GM21360 (cell line): ENCODE measurements around the gene NOP53.
"Not testable (repeated sequence)": the region's sequence is repeated elsewhere in the genome, so short reads cannot be mapped to it uniquely, and the experiment has no call there.

Experiments used
- ATAC-seq: cut with Tn5 transposase; IDR thresholded peaks from one replicate; pipeline ENCODE4 v1.9.1; 2021; ENCODE audit warnings: mild to moderate bottlenecking, moderate library complexity; ENCODE audit not compliant: unreplicated experiment

NOP53 gene

DNA sequence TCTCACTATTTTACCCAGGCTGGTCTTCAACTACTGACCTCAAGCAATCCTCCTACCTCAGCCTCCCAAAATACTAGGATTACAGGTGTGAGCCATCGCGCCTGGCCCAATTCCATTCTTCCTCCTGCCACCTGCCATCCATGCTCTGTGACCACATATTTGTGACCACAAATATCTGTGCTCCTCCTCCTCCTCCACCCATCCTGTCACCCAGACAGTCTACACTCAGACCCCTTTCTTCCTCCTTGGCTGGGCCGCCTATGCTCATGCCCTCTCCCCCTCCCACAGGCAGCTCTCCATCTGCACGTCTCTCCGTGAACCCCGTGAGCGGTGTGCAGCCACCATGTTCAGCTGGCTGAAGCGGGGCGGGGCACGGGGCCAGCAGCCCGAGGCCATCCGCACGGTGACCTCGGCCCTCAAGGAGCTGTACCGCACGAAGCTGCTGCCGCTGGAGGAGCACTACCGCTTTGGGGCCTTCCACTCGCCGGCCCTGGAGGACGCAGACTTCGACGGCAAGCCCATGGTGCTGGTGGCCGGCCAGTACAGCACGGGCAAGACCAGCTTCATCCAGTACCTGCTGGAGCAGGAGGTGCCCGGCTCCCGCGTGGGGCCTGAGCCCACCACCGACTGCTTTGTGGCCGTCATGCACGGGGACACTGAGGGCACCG, 28.9 kb upstream of the NOP53 start:
- ATAC-seq: no peak

DNA sequence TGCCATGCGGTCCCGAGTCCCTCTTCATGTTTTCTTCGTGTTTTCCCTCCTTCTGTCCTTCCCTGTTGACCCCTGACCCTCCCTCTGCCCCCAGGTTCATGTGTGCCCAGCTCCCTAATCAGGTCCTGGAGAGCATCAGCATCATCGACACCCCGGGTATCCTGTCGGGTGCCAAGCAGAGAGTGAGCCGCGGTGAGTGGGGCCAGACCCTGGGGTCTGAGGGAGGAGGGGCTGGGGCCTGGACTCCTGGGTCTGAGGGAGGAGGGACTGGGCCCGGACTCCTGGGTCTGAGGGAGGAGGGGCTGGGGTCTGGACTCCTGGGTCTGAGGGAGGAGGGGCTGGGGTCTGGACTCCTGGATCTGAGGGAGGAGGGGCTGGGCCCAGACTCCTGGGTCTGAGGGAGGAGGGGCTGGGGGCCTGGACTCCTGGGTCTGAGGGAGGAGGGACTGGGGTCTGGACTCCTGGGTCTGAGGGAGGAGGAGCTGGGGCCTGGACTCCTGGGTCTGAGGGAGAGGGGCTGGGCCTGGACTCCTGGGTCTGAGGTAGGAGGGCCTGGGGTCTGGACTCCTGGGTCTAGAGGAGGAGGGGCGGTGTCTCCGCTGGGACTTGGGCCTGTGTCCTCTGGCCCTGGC, 26.8 kb upstream of the NOP53 start:
- not testable (repeated sequence) for ATAC-seq

DNA sequence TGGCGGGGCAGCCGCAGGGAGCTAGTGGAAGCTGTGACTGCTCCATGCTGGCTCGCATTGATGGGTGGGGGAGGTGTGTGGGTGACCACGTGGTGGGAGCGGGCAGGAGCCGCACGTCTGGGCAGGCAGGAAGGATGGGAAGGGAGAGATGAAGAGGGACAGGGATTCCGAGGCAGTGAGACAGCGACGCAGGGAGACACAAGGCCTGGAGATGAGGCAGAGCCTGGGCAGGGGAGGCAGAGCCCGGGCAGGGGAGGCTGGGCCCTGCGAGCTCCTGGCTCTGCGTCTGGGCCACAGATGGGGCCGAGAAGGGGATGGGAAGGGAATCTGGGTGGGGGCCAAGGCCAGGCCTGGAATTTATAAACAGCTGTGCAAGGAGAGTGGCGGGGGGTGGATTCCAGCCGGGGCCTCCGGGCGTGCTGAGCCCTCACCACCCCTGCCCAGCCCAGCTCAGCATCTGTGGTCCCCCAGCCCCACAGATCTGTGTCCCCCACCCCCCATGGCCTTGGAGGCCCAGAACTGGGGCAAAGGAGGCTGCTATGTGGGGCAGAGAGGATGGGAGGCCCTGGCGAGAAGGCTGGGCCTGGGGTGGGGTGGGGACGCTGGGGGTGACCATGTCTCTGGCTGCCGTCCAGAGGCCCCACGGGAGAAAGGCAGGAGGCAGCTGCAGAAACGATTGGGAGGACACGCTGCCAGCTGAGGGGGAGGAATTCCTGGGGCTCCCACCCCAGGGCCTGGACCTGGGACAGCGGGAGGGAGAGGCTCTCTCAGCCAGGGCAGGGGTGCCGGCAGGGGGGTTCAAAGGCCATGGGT, 26.1 kb upstream of the NOP53 start:
- no peak for ATAC-seq

DNA sequence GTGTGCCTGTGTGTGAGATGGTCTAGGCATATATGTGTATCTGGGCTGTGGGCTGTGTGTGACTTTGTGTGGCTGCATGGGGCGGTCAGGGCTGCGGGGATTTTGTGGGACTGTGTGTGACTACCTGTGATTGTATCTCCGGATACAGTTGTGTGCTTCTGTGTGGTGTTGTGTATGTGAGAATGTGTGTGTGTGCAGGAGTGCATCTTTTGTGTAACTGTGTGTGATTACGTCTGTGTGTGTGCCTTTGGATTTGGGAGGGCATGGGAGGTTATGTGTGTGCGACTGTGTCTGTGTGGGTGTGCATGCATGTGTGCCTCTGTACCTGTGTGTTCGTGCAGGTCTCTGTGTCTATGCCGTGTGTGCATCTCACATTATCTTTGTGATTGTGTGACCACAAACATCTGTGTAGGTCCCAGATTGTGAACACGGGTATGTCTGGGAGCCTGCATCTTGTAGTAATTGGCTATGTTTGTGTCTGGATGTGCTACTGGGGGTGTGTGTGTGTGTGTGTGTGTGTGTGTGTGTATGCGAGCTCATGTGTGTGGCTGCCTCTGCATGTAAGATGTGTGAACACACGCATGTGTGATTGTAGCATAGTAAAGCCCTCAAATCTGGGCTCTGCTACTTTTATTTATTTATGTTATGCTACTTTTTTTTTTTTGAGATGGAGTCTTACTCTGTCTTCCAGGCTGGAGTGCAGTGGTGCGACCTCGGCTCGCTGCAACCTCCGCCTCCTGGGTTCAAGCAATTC, 24.5 kb upstream of the NOP53 start:
- no peak for ATAC-seq

DNA sequence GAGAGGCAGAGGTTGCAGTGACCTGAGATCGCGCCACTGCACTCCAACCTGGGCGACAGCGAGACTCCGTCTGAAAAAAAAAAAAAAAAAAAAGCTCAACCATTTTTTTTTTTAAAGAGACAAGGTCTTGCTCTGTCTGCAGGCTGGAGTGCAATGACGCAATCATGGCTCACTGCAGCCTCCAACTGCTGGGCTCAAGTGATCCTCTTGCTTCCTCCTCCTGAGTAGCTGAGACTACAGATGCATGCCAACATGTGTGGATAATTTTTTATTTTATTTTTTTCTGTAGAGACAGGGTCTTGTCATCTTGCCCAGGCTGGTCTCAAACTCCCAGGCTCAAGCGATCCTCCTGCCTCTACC, 21.8 kb upstream of the NOP53 start:
- ATAC-seq: no peak

DNA sequence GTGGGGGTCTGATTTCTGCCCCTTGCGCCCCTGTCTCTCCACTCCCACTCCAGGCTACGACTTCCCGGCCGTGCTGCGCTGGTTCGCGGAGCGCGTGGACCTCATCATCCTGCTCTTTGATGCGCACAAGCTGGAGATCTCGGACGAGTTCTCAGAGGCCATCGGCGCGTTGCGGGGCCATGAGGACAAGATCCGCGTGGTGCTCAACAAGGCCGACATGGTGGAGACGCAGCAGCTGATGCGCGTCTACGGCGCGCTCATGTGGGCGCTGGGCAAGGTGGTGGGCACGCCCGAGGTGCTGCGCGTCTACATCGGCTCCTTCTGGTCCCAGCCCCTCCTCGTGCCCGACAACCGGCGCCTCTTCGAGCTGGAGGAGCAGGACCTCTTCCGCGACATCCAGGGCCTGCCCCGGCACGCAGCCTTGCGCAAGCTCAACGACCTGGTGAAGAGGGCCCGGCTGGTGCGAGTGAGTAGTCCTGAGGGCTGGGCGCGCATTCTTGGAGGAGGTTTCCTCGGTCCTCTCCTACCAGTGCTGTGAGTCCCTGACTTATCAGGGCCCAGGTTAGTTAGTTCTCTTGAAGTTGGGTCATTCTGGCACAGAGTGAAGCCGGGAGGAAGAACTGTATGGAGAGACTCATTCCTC, 19.5 kb upstream of the NOP53 start:
- ATAC-seq: no peak

DNA sequence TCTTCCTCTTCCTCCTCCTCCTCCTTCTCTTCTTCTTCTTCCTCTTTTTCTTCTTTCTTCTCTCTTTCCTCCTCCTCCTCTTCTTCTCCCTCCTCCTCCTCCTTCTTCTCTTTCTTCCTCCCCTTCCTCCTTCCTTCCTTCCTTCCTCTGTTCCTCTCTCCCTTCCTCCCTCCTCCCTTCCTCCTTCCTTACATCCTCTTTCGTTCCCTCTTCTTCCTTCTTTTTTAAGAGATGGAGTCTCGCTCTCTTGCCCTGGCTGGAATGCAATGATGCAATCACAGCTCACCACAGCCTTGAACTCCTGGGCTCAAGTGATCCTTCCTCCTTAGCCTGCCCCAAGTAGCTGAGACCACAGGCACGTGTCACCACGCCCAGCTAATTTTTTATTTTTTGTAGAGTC, 18.9 kb upstream of the NOP53 start:
- no peak for ATAC-seq

DNA sequence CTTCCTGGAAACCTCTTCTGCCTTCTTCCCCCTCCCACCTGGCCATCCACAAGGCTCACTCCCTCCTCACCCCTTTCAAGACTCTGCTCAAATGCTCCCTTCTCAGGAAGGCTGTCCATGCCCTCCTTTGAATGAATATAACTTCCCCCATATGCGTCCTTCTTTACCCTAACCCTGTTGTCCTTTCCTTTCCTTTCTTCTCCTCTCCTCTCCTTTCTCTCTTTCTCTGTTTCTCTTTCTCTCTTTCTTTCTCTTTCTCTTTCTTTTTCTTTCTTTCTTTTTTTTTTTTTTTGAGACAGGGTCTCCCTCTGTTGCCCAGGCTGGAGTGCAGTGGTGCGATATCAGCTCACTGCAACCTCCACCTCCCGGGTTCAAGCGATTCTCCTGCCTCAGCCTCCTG, 17.1 kb upstream of the NOP53 start:
- not testable (repeated sequence) for ATAC-seq

DNA sequence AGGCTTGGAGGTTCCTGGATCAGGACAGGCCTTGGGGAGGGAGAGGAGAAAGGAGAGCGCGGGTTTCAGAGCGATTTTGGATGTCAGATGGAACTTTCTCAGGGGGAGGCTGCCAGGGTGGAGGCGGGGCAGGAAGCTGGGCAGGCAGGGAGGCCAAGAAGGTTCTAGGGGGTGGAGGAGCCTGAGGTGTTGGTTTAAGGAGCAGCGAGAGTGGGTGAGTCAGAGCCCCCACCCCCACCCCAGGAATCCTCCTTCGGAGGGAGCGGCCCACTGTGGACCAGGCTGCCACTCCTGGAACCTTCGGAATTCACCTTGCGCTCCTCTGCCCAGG, 15.9 kb upstream of the NOP53 start:
- ATAC-seq: no peak

DNA sequence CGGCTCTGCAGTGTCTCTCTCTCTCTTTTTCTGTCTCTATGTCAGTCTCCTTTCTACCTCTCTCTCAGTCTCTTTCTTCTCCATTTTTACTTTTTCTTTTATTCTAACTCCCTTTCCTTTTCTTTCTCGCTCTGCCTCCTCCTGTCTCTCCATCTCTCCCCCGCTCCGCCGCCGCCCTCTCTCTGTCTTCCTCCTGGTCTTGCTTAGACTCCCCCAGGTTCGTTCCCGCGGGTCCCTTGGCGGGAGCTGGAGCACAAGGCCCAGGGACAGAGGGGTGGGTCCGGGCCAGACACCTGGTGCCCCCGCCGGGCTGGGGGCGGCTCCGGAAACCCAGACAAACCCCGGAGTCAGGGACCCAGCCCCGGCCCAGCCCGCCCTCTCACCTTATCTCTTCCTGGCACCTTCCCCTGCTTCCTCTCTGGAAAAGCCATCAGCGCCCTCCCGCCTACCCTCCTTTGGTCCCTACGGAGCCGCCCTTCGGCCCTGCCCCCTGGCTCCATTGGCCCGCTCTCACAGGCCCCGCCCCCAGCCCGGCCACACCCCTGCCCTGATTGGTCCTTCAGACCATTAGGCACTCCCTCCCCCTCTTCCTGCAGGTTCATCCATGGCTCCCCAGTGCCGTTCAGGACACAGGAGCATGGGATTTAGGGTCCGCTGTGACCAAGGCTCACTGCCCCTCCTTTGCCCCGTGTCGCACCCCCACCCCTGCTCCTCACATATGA, 15.4 kb upstream of the NOP53 start:
- no peak for ATAC-seq

DNA sequence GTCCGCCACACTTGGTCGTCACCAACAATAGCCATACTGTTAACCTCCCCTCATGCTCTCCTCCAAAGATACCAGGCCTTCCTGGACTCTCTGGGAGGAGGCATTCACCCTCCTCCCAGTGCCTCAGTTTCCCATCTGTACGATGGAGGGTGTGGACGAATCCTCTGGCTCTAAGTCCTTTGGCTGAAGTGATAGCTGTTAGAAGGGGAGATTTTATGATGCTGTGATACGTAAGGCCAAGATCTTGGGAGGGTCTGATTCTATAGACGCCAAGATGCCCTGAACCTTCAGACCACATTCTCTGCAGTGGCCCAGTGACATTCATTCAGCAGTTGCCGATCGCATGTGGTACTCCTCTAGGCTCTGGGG, 14.8 kb upstream of the NOP53 start:
- no peak for ATAC-seq

DNA sequence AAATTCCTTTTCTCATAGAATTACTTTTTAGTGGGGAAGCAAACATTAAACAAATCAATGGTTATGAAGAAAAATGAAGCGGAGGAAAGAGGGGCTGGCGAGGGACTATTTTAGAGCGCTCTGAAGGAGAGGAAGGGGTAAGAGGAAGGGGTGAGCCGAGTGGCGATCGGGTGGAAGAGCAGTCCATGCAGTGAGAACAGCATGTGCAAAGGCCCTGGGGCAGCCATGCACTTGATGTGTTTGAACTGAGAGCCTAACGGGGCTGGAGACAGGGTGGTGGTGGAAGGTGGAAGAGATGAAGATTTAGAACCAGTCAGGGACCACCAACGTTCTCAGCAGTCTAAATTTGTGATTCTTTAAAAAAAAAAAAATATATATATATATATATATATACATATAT, 14.4 kb upstream of the NOP53 start:
- no peak for ATAC-seq

DNA sequence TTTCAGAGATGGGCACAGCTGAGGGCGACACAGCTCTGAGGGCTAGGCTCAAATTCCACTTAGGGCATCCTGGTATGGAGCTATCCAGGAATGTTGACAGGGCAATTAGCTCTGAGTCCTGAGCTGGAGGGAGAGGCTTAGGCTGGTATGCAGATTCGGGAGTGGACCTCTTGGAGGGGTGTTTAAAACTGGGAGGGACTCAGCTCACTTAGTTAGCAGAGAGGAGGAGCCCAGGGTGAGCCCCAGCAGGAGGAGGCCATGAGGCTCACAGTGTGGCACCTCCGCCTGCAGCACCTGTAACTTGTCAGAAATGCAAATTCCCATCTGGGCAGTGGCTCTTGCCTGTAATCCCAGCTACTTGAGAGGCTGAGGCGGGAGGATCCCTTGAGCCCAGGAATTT, 10.2 kb upstream of the NOP53 start:
- no peak for ATAC-seq

DNA sequence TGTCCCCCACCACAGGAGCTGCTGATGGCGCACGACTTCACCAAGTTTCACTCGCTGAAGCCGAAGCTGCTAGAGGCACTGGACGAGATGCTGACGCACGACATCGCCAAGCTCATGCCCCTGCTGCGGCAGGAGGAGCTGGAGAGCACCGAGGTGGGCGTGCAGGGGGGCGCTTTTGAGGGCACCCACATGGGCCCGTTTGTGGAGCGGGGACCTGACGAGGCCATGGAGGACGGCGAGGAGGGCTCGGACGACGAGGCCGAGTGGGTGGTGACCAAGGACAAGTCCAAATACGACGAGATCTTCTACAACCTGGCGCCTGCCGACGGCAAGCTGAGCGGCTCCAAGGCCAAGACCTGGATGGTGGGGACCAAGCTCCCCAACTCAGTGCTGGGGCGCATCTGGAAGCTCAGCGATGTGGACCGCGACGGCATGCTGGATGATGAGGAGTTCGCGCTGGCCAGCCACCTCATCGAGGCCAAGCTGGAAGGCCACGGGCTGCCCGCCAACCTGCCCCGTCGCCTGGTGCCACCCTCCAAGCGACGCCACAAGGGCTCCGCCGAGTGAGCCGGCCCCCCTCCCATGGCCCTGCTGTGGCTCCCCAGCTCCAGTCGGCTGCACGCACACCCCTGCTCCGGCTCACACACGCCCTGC, 4.4 kb upstream of the NOP53 start:
- no peak for ATAC-seq

DNA sequence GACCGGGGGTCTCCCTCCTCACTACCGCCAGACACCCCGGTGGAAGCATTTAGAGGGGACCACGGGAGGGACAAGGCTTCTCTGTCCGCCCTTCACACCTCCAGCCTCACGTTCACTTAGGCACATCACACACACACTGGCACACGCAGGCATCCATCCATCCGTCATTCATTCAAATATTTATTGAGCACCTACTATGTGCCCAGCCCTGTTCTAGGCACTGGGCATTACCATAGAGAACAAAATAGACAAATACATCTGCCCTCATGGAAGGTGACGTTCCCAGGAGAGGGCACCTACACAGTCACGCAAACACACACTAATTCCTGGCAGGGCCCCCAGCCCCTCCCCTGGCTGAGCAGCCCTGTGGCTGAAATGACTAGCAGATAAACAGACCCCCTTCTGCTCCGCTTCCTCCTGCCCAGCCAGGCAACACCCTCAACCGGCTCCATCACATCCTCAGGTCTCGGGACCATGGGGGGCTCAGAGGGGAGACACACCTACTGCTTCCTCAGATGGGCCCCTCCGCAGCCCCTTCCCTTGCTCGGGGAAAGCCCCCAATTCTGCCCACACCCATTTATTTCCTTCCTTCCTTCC, 3.7 kb upstream of the NOP53 start:
- ATAC-seq: no peak

DNA sequence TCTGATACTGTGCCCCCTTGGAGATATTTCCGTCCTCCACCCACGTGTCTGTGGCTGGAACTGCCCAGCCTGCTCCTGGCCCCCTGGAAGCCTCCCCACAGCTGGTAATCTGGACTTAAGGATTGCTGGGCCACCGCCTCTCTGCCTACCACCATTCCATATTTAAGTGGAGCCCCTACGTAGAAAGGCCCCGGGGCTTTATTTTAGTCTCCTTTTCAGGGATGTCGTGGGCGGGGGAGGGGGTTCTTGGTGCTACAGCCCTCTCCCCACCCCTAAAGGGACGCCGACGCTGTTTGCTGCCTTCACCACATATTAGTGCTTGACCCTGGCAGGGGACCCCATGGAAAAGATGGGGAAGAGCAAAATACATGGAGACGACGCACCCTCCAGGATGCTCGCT, 2.7 kb upstream of the NOP53 start:
- ATAC-seq: no peak

DNA sequence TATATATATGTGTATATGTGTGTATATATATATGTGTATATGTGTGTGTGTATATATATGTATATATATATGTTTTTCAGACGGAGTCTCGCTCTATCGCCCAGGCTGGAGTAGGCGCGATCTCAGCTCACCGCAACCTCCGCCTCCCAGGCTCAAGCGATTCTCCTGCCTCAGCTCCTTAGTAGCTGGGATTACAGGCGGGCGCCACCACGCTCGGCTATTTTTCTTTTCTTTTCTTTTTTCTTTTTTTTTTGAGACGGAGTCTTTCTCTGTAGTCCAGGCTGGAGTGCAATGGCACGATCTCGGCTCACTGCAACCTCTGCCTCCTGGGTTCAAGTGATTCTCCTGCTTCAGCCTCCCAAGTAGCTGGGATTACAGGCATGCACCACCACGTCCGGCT, 783 bp downstream of the NOP53 start:
- not testable (repeated sequence) for ATAC-seq

DNA sequence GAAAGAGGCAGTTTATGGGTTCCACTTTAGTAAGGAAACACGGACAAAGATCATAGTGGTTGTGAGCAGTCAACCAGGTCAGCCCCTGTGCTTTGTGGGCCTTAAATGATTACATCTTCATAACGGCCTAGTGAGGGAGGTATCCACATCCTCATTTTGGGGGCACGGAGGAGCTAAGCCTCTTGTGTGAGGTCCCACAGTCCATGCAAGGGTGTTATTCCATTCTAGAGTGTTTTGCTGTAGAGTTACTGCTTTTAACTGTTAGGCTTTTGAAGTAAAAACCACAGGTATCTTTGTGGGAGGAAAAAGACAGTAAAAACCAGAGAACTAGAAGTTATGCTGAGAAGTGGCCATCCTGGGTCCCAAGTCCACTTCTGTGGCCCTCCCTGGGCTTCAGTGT, 4.0 kb downstream of the NOP53 start:
- no peak for ATAC-seq

DNA sequence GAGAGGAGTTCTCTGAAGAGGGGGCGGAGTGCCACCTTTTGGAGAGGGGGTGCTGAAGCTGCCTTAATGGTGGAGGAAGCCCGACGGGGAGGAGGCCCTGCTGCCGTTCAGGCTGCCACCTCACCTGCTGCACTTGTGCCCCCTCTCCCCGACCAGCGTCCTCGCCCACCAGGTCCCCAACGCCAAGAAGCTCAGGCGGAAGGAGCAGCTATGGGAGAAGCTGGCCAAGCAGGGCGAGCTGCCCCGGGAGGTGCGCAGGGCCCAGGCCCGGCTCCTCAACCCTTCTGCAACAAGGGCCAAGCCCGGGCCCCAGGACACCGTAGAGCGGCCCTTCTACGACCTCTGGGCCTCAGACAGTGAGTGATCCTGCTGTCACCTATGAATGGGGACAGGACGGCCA, 5.4 kb downstream of the NOP53 start:
- no peak for ATAC-seq
